Esophagus muscularis mucosa (tissue), 4 donors: ENCODE measurements around the gene TMEM59L.

Experiments used
- CTCF ChIP-seq, 3 experiments: fragments of 200-600 bp in 2 of 3; fragments of 450-650 bp in 1 of 3; sonication (generic) in 2 of 3; IDR thresholded peaks; one replicate each; pipeline ENCODE4 v1.5.1; 2017 to 2019; ENCODE audit warnings: antibody characterized with exemption in 3 of 3, mild to moderate bottlenecking in 2 of 3, moderate library complexity in 1 of 3
- EP300 ChIP-seq: sonication (generic); formaldehyde crosslinking; IDR thresholded peaks from one replicate; pipeline ENCODE4 v1.6.1; 2017; ENCODE audit warnings: antibody characterized with exemption
- POLR2A ChIP-seq: fragments of 450-650 bp; IDR thresholded peaks from one replicate; pipeline ENCODE4 v1.6.1; 2017; ENCODE audit warnings: antibody characterized with exemption, moderate library complexity, mild to moderate bottlenecking, low read depth
- POLR2AphosphoS5 ChIP-seq, 2 donors: sonication (generic); formaldehyde crosslinking; IDR thresholded peaks; one replicate each; pipeline ENCODE4 v1.6.1; 2017; ENCODE audit warnings: antibody characterized with exemption in 2 of 2

GRCh38 chr19:18618236-18618635, 5.6 kb downstream of the TMEM59L start:
- TF ChIP-seq CTCF (IDR thresholded peaks at IDR 0.05) = no peak
- no peak for TF ChIP-seq EP300
- TF ChIP-seq POLR2A = no peak
- no peak for TF ChIP-seq POLR2AphosphoS5 (IDR thresholded peaks at IDR 0.05)
